GM18498 (cell line): ENCODE measurements around the gene AK2.
"Not testable (repeated sequence)": the region's sequence is repeated elsewhere in the genome, so short reads cannot be mapped to it uniquely, and the experiment has no call there.

Source experiments
- ATAC-seq: cut with Tn5 transposase; IDR thresholded peaks from one replicate; pipeline ENCODE4 v1.9.1; 2021; ENCODE audit warnings: mild to moderate bottlenecking, moderate library complexity; ENCODE audit not compliant: unreplicated experiment

The AK2 gene

GRCh38 chr1:33055210-33056008 lies 18.7 kb upstream of the AK2 start:
- no peak for ATAC-seq

GRCh38 chr1:33050221-33051076 lies 13.8 kb upstream of the AK2 start:
- ATAC-seq = no peak

- ATAC-seq = no peak
These were observed 12.7 kb upstream of the AK2 start for GRCh38 chr1:33049371-33049770.

GRCh38 chr1:33048426-33048825 lies 11.7 kb upstream of the AK2 start:
- no peak for ATAC-seq

GRCh38 chr1:33047839-33048305 lies 11.2 kb upstream of the AK2 start:
- no peak for ATAC-seq

GRCh38 chr1:33047290-33047689 lies 10.6 kb upstream of the AK2 start:
- no peak for ATAC-seq

- ATAC-seq = not testable (repeated sequence)
These were observed 9.6 kb upstream of the AK2 start for GRCh38 chr1:33046234-33046633.

- no peak for ATAC-seq
These were observed 9.1 kb upstream of the AK2 start for GRCh38 chr1:33045814-33046213.

GRCh38 chr1:33045246-33045645 lies 8.6 kb upstream of the AK2 start:
- ATAC-seq = no peak

GRCh38 chr1:33043267-33044092 lies 6.8 kb upstream of the AK2 start:
- no peak for ATAC-seq

GRCh38 chr1:33042831-33043230 lies 6.1 kb upstream of the AK2 start:
- no peak for ATAC-seq

- no peak for ATAC-seq
These were observed 4.3 kb upstream of the AK2 start for GRCh38 chr1:33041026-33041425.

- ATAC-seq = no peak
These were observed 3.2 kb upstream of the AK2 start for GRCh38 chr1:33039840-33040239.

GRCh38 chr1:33036051-33036525 lies 595 bp downstream of the AK2 start:
- no peak for ATAC-seq

- ATAC-seq = no peak
These were observed 4.4 kb downstream of the AK2 start for GRCh38 chr1:33032126-33032869.

GRCh38 chr1:33031506-33031905 lies 5.2 kb downstream of the AK2 start:
- ATAC-seq = no peak

GRCh38 chr1:33030575-33030974 lies 6.1 kb downstream of the AK2 start:
- ATAC-seq = no peak

GRCh38 chr1:33029921-33030320 lies 6.8 kb downstream of the AK2 start:
- no peak for ATAC-seq

- ATAC-seq = no peak
These were observed 7.5 kb downstream of the AK2 start for GRCh38 chr1:33029209-33029608.

- no peak for ATAC-seq
These were observed 10.9 kb downstream of the AK2 start for GRCh38 chr1:33025761-33026160.
